ENCODE measurements around the gene COL4A2.

Gene COL4A2

GRCh38 chr13:110329258-110329657 lies 22.2 kb downstream of the COL4A2 start:
- H3K27ac Mint-ChIP-seq, result no peak overlapping the region
- H3K4me1 Mint-ChIP-seq (ENCODE audit: low read depth in 2 of 2), result peaks cover 0 to 1% of the 10 kb centered on the region in 2 donors
- ATAC-seq (replicated peaks), result no peak
- peaks cover 37 to 64% of the 10 kb centered on the region in 2 donors for H3K27me3 Mint-ChIP-seq
- no peak for DNase-seq
- no peaks in the 10 kb centered on the region for H3K36me3 Mint-ChIP-seq (ENCODE audit: insufficient read depth)
- H3K4me3 Mint-ChIP-seq, result no peak overlapping the region
- peaks cover 0 to 7% of the 10 kb centered on the region in 2 donors for H3K9me3 Mint-ChIP-seq

GRCh38 chr13:110329798-110330461 lies 22.8 kb downstream of the COL4A2 start:
- Mint-ChIP-seq H3K4me3 (no peak overlapping the region), H3K27me3 (peaks cover 32 to 61% of the 10 kb centered on the region in 2 donors), H3K36me3 (ENCODE audit: insufficient read depth) (no peaks in the 10 kb centered on the region), H3K27ac (no peak overlapping the region), H3K9me3 (peaks cover 0 to 9% of the 10 kb centered on the region in 2 donors), H3K4me1 (ENCODE audit: low read depth in 2 of 2) (peaks cover 0 to 1% of the 10 kb centered on the region in 2 donors)
- ATAC-seq (replicated peaks) (no peak), DNase-seq (no peak)

GRCh38 chr13:110330491-110331011 lies 23.5 kb downstream of the COL4A2 start:
- Mint-ChIP-seq H3K4me3 (no peak overlapping the region), H3K27ac (no peak overlapping the region), H3K4me1 (ENCODE audit: low read depth in 2 of 2) (peaks cover 0 to 1% of the 10 kb centered on the region in 2 donors), H3K27me3 (peaks cover 32 to 61% of the 10 kb centered on the region in 2 donors), H3K9me3 (peaks cover 0 to 14% of the 10 kb centered on the region in 2 donors), H3K36me3 (ENCODE audit: insufficient read depth) (no peaks in the 10 kb centered on the region)
- DNase-seq, result no peak
- ATAC-seq (replicated peaks), result no peak

GRCh38 chr13:110331362-110331761 lies 24.3 kb downstream of the COL4A2 start:
- Mint-ChIP-seq H3K36me3 (ENCODE audit: insufficient read depth) (no peaks in the 10 kb centered on the region), H3K27ac (no peak overlapping the region), H3K27me3 (peaks cover 28 to 52% of the 10 kb centered on the region in 2 donors), H3K9me3 (peaks cover 0 to 14% of the 10 kb centered on the region in 2 donors), H3K4me1 (ENCODE audit: low read depth in 2 of 2) (no peaks in the 10 kb centered on the region), H3K4me3 (no peak overlapping the region)
- no peak for ATAC-seq (replicated peaks)
- DNase-seq, result no peak

- ATAC-seq (replicated peaks) (no peak), DNase-seq (no peak)
- Mint-ChIP-seq H3K27ac (no peak overlapping the region), H3K27me3 (peaks cover 18 to 39% of the 10 kb centered on the region in 2 donors), H3K4me1 (ENCODE audit: low read depth in 2 of 2) (no peaks in the 10 kb centered on the region), H3K36me3 (ENCODE audit: insufficient read depth) (no peaks in the 10 kb centered on the region), H3K9me3 (peaks cover 0 to 14% of the 10 kb centered on the region in 2 donors), H3K4me3 (no peak overlapping the region)
Measured at GRCh38 chr13:110332750-110333149, 25.7 kb downstream of the COL4A2 start.

- Mint-ChIP-seq H3K4me3 (no peak overlapping the region), H3K9me3 (peaks cover 2 to 14% of the 10 kb centered on the region in 2 donors), H3K4me1 (ENCODE audit: low read depth in 2 of 2) (no peaks in the 10 kb centered on the region), H3K27me3 (peaks cover 21 to 43% of the 10 kb centered on the region in 2 donors), H3K36me3 (ENCODE audit: insufficient read depth) (no peaks in the 10 kb centered on the region), H3K27ac (no peak overlapping the region)
- no peak for DNase-seq
- ATAC-seq (replicated peaks), result no peak
Measured at GRCh38 chr13:110333837-110334236, 26.8 kb downstream of the COL4A2 start.

- peaks cover 25 to 46% of the 10 kb centered on the region in 2 donors for H3K27me3 Mint-ChIP-seq
- no peaks in the 10 kb centered on the region for H3K4me1 Mint-ChIP-seq (ENCODE audit: low read depth in 2 of 2)
- no peak for ATAC-seq (replicated peaks)
Measured at GRCh38 chr13:110334256-110334655, 27.2 kb downstream of the COL4A2 start.

GRCh38 chr13:110334841-110335490 lies 27.9 kb downstream of the COL4A2 start:
- H3K4me1 Mint-ChIP-seq (ENCODE audit: low read depth in 2 of 2), result peaks cover 0 to 1% of the 10 kb centered on the region in 2 donors
- ATAC-seq (replicated peaks), result no peak

More at GRCh38 chr13:110334256-110334655, 27.2 kb downstream of the COL4A2 start:
- Mint-ChIP-seq H3K27ac (no peak overlapping the region), H3K36me3 (ENCODE audit: insufficient read depth) (no peaks in the 10 kb centered on the region), H3K4me3 (no peak overlapping the region), H3K9me3 (peaks cover 2 to 14% of the 10 kb centered on the region in 2 donors)
- no peak for DNase-seq

GRCh38 chr13:110336108-110336507 lies 29.0 kb downstream of the COL4A2 start:
- no peak for ATAC-seq (replicated peaks)
- Mint-ChIP-seq H3K27me3 (peaks cover 31 to 50% of the 10 kb centered on the region in 2 donors), H3K9me3 (peaks cover 2 to 14% of the 10 kb centered on the region in 2 donors)

More at GRCh38 chr13:110334841-110335490, 27.9 kb downstream of the COL4A2 start:
- Mint-ChIP-seq H3K4me3 (no peak overlapping the region), H3K9me3 (peaks cover 2 to 14% of the 10 kb centered on the region in 2 donors), H3K36me3 (ENCODE audit: insufficient read depth) (no peaks in the 10 kb centered on the region), H3K27ac (no peak overlapping the region), H3K27me3 (peaks cover 26 to 47% of the 10 kb centered on the region in 2 donors)
- no peak for DNase-seq

GRCh38 chr13:110336681-110337080 lies 29.6 kb downstream of the COL4A2 start:
- Mint-ChIP-seq H3K27ac (no peak overlapping the region), H3K27me3 (peaks cover 27 to 54% of the 10 kb centered on the region in 2 donors), H3K9me3 (peaks cover 2 to 14% of the 10 kb centered on the region in 2 donors), H3K36me3 (ENCODE audit: insufficient read depth) (no peaks in the 10 kb centered on the region), H3K4me1 (ENCODE audit: low read depth in 2 of 2) (peaks cover 8 to 13% of the 10 kb centered on the region in 2 donors), H3K4me3 (no peak overlapping the region)
- DNase-seq (no peak), ATAC-seq (replicated peaks) (no peak)

More at GRCh38 chr13:110336108-110336507, 29.0 kb downstream of the COL4A2 start:
- H3K36me3 Mint-ChIP-seq (ENCODE audit: insufficient read depth), result no peaks in the 10 kb centered on the region
- no peak overlapping the region for H3K4me3 Mint-ChIP-seq
- H3K4me1 Mint-ChIP-seq (ENCODE audit: low read depth in 2 of 2), result peaks cover 8 to 10% of the 10 kb centered on the region in 2 donors
- no peak overlapping the region for H3K27ac Mint-ChIP-seq
- no peak for DNase-seq

- peaks cover 8 to 13% of the 10 kb centered on the region in 2 donors for H3K4me1 Mint-ChIP-seq (ENCODE audit: low read depth in 2 of 2)
- no peak overlapping the region for H3K27ac Mint-ChIP-seq
- peaks cover 27 to 58% of the 10 kb centered on the region in 2 donors for H3K27me3 Mint-ChIP-seq
- no peak overlapping the region for H3K4me3 Mint-ChIP-seq
- DNase-seq, result no peak
- H3K36me3 Mint-ChIP-seq (ENCODE audit: insufficient read depth), result no peaks in the 10 kb centered on the region
- H3K9me3 Mint-ChIP-seq, result peaks cover 2 to 14% of the 10 kb centered on the region in 2 donors
- ATAC-seq (replicated peaks), result no peak
Measured at GRCh38 chr13:110337247-110337646, 30.2 kb downstream of the COL4A2 start.

GRCh38 chr13:110338441-110339101 lies 31.5 kb downstream of the COL4A2 start:
- ATAC-seq (replicated peaks) (no peak), DNase-seq (no peak)
- no peak overlapping the region for H3K27ac Mint-ChIP-seq
- H3K27me3 Mint-ChIP-seq, result peaks cover 22 to 60% of the 10 kb centered on the region in 2 donors
- H3K9me3 Mint-ChIP-seq, result peaks cover 2 to 9% of the 10 kb centered on the region in 2 donors
- H3K4me3 Mint-ChIP-seq, result no peak overlapping the region
- peaks cover 8 to 13% of the 10 kb centered on the region in 2 donors for H3K4me1 Mint-ChIP-seq (ENCODE audit: low read depth in 2 of 2)
- no peaks in the 10 kb centered on the region for H3K36me3 Mint-ChIP-seq (ENCODE audit: insufficient read depth)

GRCh38 chr13:110339263-110339662 lies 32.2 kb downstream of the COL4A2 start:
- H3K4me3 Mint-ChIP-seq, result no peak overlapping the region
- H3K36me3 Mint-ChIP-seq (ENCODE audit: insufficient read depth), result no peaks in the 10 kb centered on the region
- H3K9me3 Mint-ChIP-seq, result peaks cover 2 to 7% of the 10 kb centered on the region in 2 donors
- peaks cover 22 to 57% of the 10 kb centered on the region in 2 donors for H3K27me3 Mint-ChIP-seq
- H3K27ac Mint-ChIP-seq, result no peak overlapping the region
- ATAC-seq (replicated peaks) (no peak), DNase-seq (no peak)
- peaks cover 8 to 13% of the 10 kb centered on the region in 2 donors for H3K4me1 Mint-ChIP-seq (ENCODE audit: low read depth in 2 of 2)
